ENCODE results near the gene MROH9. TPM values are rescaled to one million over a fixed set of nuclear protein-coding genes. Genes with fewer than 3 reads are reported as not detected.

The MROH9 gene
- total and polyA plus RNA-seq, 5 donors, result 0.06 TPM; not detected in 4

DNA sequence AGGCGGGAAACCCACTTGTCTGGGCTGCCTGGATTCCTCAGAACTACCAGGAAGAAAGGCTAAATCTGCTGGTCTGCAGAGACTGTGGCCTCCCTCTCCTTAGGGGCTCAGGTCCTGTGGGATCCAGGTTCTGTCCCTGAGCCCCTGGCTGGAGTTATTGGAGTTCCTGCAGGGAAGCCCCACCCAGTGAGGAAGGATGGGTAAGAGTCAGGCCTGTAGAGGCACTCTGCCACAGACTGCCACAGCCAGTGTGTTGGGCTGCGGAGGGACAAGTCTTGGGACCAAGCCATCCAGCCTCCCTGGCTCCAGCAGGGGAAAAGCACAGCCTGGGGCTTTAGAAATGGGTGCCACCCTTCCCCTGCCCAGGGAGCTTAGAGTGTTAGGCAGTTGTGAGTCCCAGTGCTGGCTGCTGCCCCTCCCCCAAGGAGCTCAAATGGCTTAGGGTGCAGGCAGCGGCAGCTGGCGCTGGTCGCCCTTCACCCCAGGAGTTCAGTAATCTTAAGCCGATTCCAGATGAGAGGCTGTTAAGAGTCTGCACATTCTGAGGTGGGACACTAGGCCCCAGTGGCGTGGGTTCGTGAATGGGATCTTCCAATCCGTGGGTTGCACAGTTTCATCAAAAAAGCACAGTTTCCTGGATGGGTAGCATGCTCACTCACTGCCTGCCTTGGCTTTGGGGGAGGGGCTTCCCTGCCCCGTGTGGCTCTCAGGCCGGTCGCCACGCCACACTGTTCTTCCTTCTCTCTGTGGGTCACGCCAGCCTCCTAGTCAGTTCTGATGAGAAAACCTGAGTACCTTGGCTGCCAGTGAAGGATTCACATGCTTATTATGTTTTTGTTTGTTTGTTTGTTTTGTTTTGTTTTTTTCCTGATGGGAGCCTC lies 97.7 kb downstream of the MROH9 start:
- H3K4me1 ChIP-seq (ENCODE audit: control insufficient read depth, insufficient read depth, low read length), result no peaks in the 10 kb centered on the region

DNA sequence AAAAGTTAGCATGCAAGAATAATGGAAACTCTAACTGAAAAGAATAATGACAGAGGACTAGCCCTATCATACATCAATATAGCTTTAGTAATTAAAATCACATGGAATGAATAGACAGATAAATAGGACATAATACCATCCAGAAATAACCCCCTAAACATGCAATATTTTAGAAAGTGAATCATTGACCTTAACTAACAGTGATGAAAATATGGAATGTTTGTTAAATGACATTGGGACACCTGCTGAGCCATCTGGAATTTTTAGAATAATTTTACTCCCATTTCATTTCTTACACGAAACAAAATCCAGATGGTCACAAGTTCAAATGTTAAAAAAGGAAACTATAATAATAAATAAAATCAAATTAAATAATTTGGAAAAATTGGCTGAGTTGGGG lies 102.3 kb downstream of the MROH9 start:
- H3K4me3 ChIP-seq (ENCODE audit: low read length), result no peak overlapping the region
- no peak for DNase-seq
- no peaks in the 10 kb centered on the region for H3K27me3 ChIP-seq (ENCODE audit: control insufficient read depth, insufficient read depth)
- no peaks in the 10 kb centered on the region for H3K4me1 ChIP-seq (ENCODE audit: control insufficient read depth, insufficient read depth, low read length)
- intact Hi-C loops (cut with DNase I), result no loop called here
- H3K27ac ChIP-seq (ENCODE audit: low read length), result no peak overlapping the region
- WGBS, result 58% methylated on average over 1 of the region's 1 CpG
- no peaks in the 10 kb centered on the region for H3K9me3 ChIP-seq (ENCODE audit: control insufficient read depth, low read length)
- ATAC-seq, result no peak

More for the DNA sequence above, 97.7 kb downstream of the MROH9 start:
- Histone ChIP-seq H3K9me3 (ENCODE audit: control insufficient read depth, low read length) (no peaks in the 10 kb centered on the region), H3K27me3 (ENCODE audit: control insufficient read depth, insufficient read depth) (no peaks in the 10 kb centered on the region), H3K27ac (ENCODE audit: low read length) (no peak overlapping the region), H3K4me3 (ENCODE audit: low read length) (no peak overlapping the region)
- intact Hi-C loops (cut with DNase I), result no loop called here
- WGBS, result 47% methylated on average over 14 of the region's 14 CpGs
- no peak for ATAC-seq
- DNase-seq, result no peak

DNA sequence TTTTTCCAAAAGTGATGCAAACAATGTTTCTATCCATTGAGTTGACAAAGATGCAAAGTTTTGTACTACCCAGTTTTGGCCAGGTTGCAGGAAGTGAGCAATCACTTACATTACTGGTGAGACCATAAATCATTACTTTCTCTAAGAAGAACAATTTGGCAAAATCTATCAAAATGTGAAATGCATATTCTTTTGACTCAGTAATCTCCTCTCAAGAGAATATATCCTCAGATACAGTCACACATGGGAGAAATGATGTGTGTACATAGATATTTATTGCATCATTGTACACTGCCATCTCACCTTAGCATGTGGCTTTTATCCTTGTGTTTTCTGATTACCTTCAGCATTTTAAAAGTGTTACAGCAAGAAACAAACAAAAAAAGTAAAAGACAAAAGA lies 103.0 kb downstream of the MROH9 start:
- DNase-seq (no peak), ATAC-seq (no peak)
- Histone ChIP-seq H3K9me3 (ENCODE audit: control insufficient read depth, low read length) (no peaks in the 10 kb centered on the region), H3K27ac (ENCODE audit: low read length) (no peak overlapping the region), H3K4me1 (ENCODE audit: control insufficient read depth, insufficient read depth, low read length) (no peaks in the 10 kb centered on the region), H3K4me3 (ENCODE audit: low read length) (no peak overlapping the region), H3K27me3 (ENCODE audit: control insufficient read depth, insufficient read depth) (no peaks in the 10 kb centered on the region)
- intact Hi-C loops (cut with DNase I), result no loop called here

DNA sequence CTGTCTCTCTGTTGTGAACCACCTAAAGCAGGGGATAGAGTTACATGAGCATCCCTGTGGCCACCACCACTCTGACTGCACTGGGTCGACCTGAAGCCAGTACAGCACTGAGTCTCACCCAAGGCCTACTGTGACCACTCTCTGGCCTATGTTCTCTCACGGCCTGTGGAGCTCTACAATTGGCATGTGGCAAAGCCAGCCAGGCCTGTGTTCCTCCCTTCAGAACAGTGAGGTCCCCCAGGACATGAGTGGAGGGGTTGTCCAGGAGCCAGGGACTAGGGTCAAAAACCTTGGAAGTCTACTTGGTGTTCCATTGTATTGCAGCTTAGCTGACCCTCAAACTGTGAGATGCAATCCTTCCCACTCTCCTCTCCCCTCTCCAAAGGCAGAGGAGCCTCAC lies 112.7 kb downstream of the MROH9 start:
- no peaks in the 10 kb centered on the region for H3K4me1 ChIP-seq (ENCODE audit: control insufficient read depth, insufficient read depth, low read length)
- no peaks in the 10 kb centered on the region for H3K9me3 ChIP-seq (ENCODE audit: control insufficient read depth, low read length)
- no peaks in the 10 kb centered on the region for H3K27me3 ChIP-seq (ENCODE audit: control insufficient read depth, insufficient read depth)
- H3K27ac ChIP-seq (ENCODE audit: low read length), result no peak overlapping the region
- ATAC-seq (no peak), DNase-seq (no peak)
- H3K4me3 ChIP-seq (ENCODE audit: low read length), result no peak overlapping the region
- intact Hi-C loops (cut with DNase I), result no loop called here
- WGBS, result 84% methylated on average over 2 of the region's 2 CpGs

DNA sequence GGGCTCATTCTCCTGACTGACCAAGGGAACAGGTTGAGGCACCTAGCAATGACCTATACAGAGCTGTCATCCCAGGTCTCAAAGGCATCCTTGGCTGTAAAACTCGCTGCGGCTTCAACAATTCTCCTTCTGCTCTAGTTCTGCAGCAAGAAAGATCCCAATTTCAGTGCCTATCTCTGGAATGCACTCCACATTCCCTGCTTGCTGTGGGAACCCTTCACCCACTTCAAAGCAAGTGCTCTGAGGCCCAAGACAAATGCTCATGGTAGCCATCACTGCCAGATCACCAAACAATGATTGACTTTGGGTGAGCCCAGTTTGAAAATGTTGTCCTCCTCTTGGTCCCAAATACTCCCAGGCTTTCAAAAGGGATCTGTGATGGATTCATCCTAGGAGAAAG lies 117.6 kb downstream of the MROH9 start:
- no peak for ATAC-seq
- no peak overlapping the region for H3K27ac ChIP-seq (ENCODE audit: low read length)
- no peak for DNase-seq
- intact Hi-C loops (cut with DNase I), result no loop called here
- 91% methylated on average over 2 of the region's 2 CpGs for WGBS
- H3K27me3 ChIP-seq (ENCODE audit: control insufficient read depth, insufficient read depth), result no peaks in the 10 kb centered on the region
- H3K4me3 ChIP-seq (ENCODE audit: low read length), result no peak overlapping the region
- no peaks in the 10 kb centered on the region for H3K9me3 ChIP-seq (ENCODE audit: control insufficient read depth, low read length)
- H3K4me1 ChIP-seq (ENCODE audit: control insufficient read depth, insufficient read depth, low read length), result no peaks in the 10 kb centered on the region

DNA sequence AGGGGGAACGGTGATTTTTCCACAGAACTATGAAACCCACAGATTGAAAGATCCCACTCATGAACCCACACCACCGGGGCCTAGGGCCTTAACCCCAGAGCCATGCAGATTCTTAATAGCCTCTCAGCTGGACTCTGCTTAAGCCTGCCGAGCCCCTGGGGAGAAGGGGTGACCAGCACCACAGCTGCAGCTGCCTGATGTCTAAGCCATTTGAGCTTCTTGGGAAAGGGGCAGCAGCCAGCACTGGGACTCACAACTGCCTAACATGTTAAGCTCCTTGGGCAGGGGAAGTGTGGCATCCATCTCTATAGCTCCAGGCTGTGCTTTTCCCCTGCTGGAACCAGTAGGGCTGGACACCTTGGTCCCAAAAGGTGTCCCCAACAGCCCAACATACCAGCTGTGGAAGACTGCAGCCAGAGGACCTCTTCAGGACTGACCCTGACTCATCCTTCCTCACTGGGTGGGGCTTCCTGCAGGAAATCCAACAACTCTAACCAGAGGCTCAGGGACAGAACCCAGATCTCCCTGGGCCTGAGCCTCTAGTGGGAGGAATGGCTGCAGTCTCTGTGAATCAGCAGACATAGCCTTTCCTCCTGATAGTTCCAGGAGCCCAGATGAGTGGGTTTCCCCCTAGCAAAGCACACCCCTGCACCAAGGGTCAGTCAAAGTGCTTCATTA lies 120.8 kb downstream of the MROH9 start:
- no peak overlapping the region for H3K4me3 ChIP-seq (ENCODE audit: low read length)
- ATAC-seq, result no peak
- H3K27me3 ChIP-seq (ENCODE audit: control insufficient read depth, insufficient read depth), result no peaks in the 10 kb centered on the region
- H3K9me3 ChIP-seq (ENCODE audit: control insufficient read depth, low read length), result no peaks in the 10 kb centered on the region
- DNase-seq, result no peak
- H3K27ac ChIP-seq (ENCODE audit: low read length), result no peak overlapping the region
- WGBS, result 92% methylated on average over 3 of the region's 3 CpGs
- H3K4me1 ChIP-seq (ENCODE audit: control insufficient read depth, insufficient read depth, low read length), result no peaks in the 10 kb centered on the region
- intact Hi-C loops (cut with DNase I), result no loop called here

DNA sequence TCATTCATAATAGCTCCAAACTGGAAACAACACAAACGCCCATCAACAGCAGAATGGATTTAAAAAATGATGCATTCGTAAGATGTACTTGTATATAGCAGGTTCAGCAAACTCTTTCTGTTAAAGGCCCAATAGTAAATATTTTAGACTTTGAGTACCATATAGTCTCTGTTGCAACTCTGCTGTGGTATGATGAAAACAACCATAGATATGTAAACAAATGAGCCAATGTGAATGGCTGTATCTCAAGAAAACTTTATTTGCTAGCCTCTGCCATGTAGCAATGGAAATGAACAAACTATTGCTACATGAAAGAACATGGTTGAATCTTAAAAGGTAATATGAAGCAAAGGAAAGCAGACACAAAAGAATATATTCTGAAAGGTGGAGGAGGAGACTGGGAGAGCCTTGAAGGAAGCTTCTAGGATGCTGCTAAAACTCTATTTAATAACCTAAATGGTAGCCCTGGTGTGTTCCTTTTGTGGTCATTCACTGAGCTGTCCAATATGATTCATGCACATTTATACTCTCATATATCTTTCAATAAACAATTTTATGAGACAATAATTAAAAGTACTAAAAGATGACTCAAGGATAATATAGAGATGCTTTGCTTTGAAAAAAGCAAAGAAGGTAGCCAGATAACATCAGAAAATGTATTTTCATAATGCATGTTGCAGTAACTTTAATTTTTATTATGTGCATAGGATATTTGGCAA lies 126.2 kb downstream of the MROH9 start:
- no peak for ATAC-seq
- 73% methylated on average over 2 of the region's 2 CpGs for WGBS

DNA sequence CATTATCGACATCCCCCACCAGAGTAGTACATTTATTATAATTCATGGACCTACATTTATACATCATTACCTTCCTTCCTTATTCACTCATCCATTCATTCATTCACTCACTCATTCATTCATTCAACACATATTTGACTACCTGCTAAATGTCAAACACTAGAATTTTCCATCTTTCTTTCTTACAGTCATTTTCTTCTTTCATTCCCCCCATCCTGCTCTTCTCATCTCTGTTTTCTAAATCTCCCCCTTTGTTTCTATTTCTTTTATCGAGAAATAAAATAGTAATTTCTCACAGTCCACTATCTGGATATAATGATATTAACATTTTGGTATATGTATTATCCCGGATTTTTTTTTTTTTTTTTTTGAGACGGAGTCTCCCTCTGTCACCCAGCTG lies 127.6 kb downstream of the MROH9 start:
- no peak for ATAC-seq
- 88% methylated on average over 4 of the region's 4 CpGs for WGBS
- DNase-seq, result no peak
- Histone ChIP-seq H3K9me3 (ENCODE audit: control insufficient read depth, low read length) (no peaks in the 10 kb centered on the region), H3K27ac (ENCODE audit: low read length) (no peak overlapping the region), H3K4me1 (ENCODE audit: control insufficient read depth, insufficient read depth, low read length) (no peaks in the 10 kb centered on the region), H3K4me3 (ENCODE audit: low read length) (no peak overlapping the region), H3K27me3 (ENCODE audit: control insufficient read depth, insufficient read depth) (no peaks in the 10 kb centered on the region)
- intact Hi-C loops (cut with DNase I), result no loop called here

More for the DNA sequence above, 126.2 kb downstream of the MROH9 start:
- Histone ChIP-seq H3K27me3 (ENCODE audit: control insufficient read depth, insufficient read depth) (no peaks in the 10 kb centered on the region), H3K4me1 (ENCODE audit: control insufficient read depth, insufficient read depth, low read length) (no peaks in the 10 kb centered on the region), H3K27ac (ENCODE audit: low read length) (no peak overlapping the region), H3K4me3 (ENCODE audit: low read length) (no peak overlapping the region), H3K9me3 (ENCODE audit: control insufficient read depth, low read length) (no peaks in the 10 kb centered on the region)
- no peak for DNase-seq
- intact Hi-C loops (cut with DNase I), result no loop called here

DNA sequence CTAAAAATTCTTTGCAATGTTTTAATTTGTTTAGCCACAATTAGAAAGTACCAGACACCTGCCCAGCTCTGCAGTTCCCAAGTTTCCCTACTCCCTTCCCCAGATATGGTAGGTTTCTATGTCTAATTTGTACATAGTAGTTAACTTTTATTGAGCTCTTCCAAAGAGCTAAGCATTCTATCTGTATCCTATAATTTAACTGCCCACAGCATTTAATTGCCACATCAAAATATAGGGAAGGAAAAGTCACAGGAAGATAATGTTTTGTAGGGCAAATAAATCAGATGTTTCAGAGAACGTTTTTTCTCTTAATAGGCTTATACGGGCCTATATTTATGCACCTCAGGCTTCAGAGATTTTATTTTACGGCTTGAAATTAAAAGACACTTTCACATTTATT lies 139.7 kb downstream of the MROH9 start:
- intact Hi-C loops (cut with DNase I), result no loop called here
- 81% methylated on average over 3 of the region's 3 CpGs for WGBS
- Histone ChIP-seq H3K9me3 (ENCODE audit: control insufficient read depth, low read length) (no peaks in the 10 kb centered on the region), H3K4me3 (ENCODE audit: low read length) (no peak overlapping the region), H3K4me1 (ENCODE audit: control insufficient read depth, insufficient read depth, low read length) (peaks cover 2% of the 10 kb centered on the region), H3K27ac (ENCODE audit: low read length) (no peak overlapping the region), H3K27me3 (ENCODE audit: control insufficient read depth, insufficient read depth) (no peaks in the 10 kb centered on the region)
- DNase-seq (no peak), ATAC-seq (no peak)

DNA sequence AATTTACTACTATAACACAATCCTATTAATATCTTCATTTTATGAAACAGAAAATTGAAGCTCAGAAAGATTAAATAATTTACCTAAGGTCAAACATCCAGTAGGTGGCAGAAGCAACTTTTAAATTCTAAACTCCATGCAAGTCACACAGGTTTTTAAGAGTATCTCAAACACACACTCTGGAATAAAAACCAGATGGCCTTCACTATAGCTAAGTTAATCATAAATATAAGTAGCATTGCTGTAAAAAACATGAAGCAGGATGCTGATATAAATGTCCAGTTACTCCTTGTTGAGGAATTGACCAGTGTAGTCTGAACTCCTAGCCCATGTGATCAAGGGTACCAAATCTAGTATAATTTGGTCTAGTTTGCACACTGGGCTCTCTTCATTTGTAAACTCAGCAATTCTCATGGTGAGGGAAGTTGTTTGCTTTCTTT lies 146.0 kb downstream of the MROH9 start:
- ATAC-seq (peak; percentile 42 to 66), DNase-seq (no peak)
- no peaks in the 10 kb centered on the region for H3K27me3 ChIP-seq (ENCODE audit: control insufficient read depth, insufficient read depth)
- intact Hi-C loops (cut with DNase I), result loop anchor here in 3 of 4 donors (5.0 to 10.0 kb wide), 4 partner anchors 106 to 233 kb away; partner anchors contain the start of genes FMO2 (in 2 of the 3) and FMO4 (in 1 of the 3)
- peak overlapping the region; percentile 61 for H3K27ac ChIP-seq (ENCODE audit: low read length)
- H3K4me1 ChIP-seq (ENCODE audit: control insufficient read depth, insufficient read depth, low read length), result peaks cover 4% of the 10 kb centered on the region
- H3K9me3 ChIP-seq (ENCODE audit: control insufficient read depth, low read length), result no peaks in the 10 kb centered on the region
- H3K4me3 ChIP-seq (ENCODE audit: low read length), result no peak overlapping the region

DNA sequence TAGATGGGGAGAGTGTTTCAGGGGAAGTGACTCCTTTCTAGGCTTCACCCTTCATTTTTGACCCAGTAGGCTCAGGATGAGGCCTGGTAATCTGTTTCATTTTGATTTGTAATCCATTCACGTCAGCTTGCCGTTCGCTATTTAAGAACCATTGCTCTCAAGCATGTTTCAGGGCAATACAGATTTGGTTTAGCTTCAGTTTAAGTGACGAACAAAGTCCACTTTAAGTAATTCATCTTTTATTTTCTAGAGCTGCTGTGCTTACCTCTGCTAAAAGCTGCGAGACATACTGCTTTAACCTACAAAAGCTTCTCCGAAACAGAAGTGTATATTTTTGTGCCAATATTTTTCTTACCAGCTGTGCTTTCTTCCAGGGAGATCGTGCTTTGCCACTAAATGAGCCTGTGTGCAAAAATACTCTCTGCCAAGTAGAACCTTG lies 146.4 kb downstream of the MROH9 start:
- Histone ChIP-seq H3K9me3 (ENCODE audit: control insufficient read depth, low read length) (no peaks in the 10 kb centered on the region), H3K4me3 (ENCODE audit: low read length) (no peak overlapping the region), H3K27me3 (ENCODE audit: control insufficient read depth, insufficient read depth) (no peaks in the 10 kb centered on the region), H3K4me1 (ENCODE audit: control insufficient read depth, insufficient read depth, low read length) (peaks cover 3% of the 10 kb centered on the region), H3K27ac (ENCODE audit: low read length) (peak overlapping the region; percentile 61)
- intact Hi-C loops (cut with DNase I), result loop anchor here in 3 of 4 donors (2.0 to 10.0 kb wide), 5 partner anchors 106 to 233 kb away; partner anchors contain the start of genes FMO2 (in 2 of the 3) and FMO4 (in 1 of the 3)
- ATAC-seq (peak in 1 of 2 donors; percentile 22), DNase-seq (no peak)
- WGBS, result 62% methylated on average over 7 of the region's 7 CpGs

Measured in right cardiac atrium (tissue), 5 donors.